RPMI8226 (cell line): ENCODE measurements around the gene IL18.
"Not testable (repeated sequence)": the region's sequence is repeated elsewhere in the genome, so short reads cannot be mapped to it uniquely, and the experiment has no call there.

Experiments
- DNase-seq: peaks from one replicate; pipeline ENCODE4 v3.0.0-alpha.2; 2015

Gene IL18

DNA sequence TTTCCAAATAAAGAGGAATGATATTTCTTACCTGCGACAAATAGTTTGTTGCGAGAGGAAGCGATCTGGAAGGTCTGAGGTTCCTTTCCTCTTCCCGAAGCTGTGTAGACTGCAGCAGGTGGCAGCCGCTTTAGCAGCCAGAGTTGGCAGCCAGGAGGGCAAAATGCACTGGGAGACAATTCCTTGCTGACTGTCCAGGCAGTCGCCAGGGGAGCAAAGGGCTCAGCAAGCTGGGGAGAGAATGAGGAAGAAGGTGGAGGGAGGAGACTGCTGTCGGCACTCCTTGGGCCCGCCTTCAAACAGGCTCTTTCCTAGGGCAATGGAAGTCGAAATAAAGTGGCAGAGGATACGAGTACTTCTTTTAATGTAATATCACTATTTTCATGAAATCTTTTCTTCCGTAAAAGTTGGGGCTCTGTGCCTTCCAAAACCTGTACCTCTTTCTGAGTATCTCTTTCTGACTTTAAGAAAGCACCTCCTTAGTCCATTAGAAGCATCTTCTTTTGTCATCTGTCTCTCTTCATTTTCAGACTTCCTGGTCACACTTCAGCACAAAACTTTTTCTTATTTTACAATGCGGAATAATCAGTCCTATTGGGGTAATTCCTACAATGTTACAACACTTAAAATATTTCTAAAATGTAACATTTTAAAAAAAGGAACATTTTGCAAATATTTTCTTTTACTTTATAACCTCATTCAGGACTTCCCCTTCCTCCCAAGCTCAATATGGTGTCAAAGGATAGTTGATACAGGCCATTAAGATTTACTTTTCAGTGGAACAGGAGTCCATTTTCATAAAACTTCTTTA lies at the start of gene IL18:
IL18 (minus strand) TSS at position 220 of the 811 bp plus-strand sequence. CDS start 9,041 bp downstream, outside the sequence.
- DNase-seq: peak; percentile 23

- DNase-seq: no peak
Measured at GRCh38 chr11:112212710-112213109, 48.8 kb upstream of the IL18 start.

DNA sequence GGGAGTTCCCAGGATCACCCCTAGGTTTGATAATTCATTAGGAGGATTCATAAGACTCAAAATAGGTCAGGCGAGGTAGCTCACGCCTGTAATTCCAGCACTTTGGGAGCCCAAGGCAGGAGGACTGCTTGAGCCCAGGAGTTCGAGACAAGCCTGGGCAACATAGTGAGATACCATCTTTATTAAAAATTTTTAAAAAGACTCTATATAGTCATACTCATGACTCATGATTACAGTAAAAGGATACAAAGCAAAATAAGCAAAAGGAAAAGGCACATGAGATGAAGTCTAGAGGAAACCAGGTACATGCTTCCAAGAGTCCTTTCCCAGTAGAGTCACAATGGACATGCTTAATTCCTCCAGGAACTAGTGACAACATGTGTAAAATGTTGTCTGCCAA lies 48.4 kb upstream of the IL18 start:
- DNase-seq: no peak

DNA sequence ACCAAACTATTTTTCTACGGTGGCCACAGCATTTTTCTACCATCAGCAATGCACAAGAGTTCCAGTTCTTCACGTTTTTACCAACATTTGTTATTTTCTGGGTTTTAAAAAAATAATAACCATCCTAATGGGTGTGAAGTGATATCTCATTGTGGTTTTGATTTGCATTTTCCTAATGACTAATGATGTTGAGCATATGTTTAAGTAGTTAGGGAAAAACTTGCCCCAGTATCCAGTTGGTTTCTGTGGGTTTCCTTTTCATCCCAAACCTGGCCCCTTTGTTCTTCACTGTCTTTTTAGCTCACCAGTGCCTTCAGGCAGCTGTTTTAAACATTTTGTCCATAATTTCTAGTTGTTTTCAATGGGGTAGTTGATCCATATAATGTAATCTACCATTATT lies 47.6 kb upstream of the IL18 start:
- no peak for DNase-seq

- DNase-seq: no peak
Measured at GRCh38 chr11:112210890-112211289, 47.0 kb upstream of the IL18 start.

GRCh38 chr11:112206071-112206470 lies 42.2 kb upstream of the IL18 start:
- no peak for DNase-seq

- DNase-seq: no peak
Measured at GRCh38 chr11:112200252-112200651, 36.4 kb upstream of the IL18 start.

GRCh38 chr11:112199101-112199500 lies 35.2 kb upstream of the IL18 start:
- not testable (repeated sequence) for DNase-seq

- DNase-seq: no peak
Measured at GRCh38 chr11:112196519-112197087, 32.7 kb upstream of the IL18 start.

GRCh38 chr11:112195951-112196351 lies 32.1 kb upstream of the IL18 start:
- no peak for DNase-seq

DNA sequence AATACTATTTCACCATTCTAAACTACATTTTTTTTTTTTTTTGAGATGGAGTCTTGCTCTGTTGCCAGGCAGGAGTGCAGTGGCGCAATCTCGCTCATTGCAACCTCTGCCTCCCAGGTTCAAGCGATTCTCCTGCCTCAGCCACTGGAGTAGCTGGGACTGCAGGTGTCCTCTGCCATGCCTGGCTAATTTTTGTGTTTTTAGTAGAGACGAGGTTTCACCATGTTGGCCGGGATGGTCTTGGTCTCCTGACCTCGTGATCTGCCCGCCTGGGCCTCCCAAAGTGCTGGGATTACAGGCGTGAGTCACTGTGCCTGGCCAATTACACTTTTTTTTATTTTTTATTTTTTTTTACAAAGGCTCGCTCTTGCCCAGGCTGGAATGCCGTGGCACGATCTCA lies 31.2 kb upstream of the IL18 start:
- not testable (repeated sequence) for DNase-seq

- DNase-seq: no peak
Measured at GRCh38 chr11:112186304-112186703, 22.4 kb upstream of the IL18 start.

DNA sequence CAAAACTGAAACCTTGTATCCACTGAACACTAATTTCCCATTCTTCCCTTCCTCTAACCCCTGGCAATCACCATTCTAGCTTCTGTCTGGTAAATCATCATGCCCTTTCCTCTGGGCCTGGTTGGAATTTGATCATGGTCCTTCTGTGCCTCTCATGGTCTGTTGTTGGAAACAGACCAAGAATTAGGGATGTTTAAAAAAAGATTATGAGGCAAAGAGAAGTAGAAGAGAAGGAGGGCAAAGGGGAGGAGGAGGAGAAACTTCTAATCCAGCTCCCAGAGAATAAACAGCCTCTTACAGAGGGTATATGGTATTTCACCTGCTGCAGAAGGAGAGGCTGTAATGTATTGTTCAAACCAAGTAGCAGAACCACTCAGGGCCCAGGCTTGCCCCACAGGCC lies 22.0 kb upstream of the IL18 start:
- DNase-seq: no peak

DNA sequence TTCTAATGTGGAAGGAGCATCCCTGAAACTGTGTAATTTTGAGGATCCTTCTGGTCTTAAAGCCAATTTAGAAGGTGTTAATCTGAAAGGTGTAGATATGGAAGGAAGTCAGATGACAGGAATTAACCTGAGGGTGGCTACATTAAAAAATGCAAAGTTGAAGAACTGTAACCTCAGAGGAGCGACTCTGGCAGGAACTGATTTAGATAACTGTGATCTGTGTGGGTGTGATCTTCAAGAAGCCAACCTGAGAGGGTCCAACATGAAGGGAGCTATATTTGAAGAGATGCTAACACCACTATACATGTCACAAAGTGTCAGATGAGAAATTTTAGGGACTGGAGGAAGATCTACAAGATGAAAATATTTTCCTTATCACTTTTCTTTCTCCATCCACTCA lies 19.0 kb upstream of the IL18 start:
- DNase-seq: no peak

- peak; percentile 89 for DNase-seq
Measured at GRCh38 chr11:112179601-112180000, 15.7 kb upstream of the IL18 start.

DNA sequence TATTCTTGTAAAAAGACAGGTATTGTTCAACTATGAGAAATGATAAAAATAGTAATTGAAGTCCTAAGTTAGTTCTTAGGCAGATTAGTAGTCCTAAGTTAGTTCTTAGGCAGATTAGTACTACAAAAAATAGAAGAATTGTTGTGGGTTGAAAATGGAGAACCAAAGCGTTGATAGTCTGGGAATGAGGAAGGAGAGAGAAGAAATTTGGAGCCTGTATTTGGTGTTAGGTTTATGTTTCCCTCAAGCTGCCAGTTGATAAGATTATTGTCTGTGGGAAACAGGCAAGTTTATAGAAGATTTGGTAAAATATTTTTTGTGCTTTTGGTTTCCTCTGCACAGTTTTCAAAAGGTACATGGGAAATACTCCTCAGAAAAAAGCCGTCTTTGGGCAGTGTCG lies 15.0 kb upstream of the IL18 start:
- DNase-seq: no peak

- DNase-seq: no peak
Measured at GRCh38 chr11:112178428-112178827, 14.5 kb upstream of the IL18 start.

GRCh38 chr11:112177589-112177988 lies 13.7 kb upstream of the IL18 start:
- no peak for DNase-seq

GRCh38 chr11:112176077-112176476 lies 12.2 kb upstream of the IL18 start:
- DNase-seq: no peak

GRCh38 chr11:112175599-112175952 lies 11.7 kb upstream of the IL18 start:
- DNase-seq: no peak

GRCh38 chr11:112174789-112175598 lies 11.1 kb upstream of the IL18 start, which contains the start of gene BCO2:
Gene BCO2 (plus strand): TSS chr11:112175512. CDS start chr11:112175602, 90 bp downstream.
- peak; percentile 83 for DNase-seq

- DNase-seq: no peak
Measured at GRCh38 chr11:112173152-112173551, 9.3 kb upstream of the IL18 start.

GRCh38 chr11:112172362-112172994 lies 8.6 kb upstream of the IL18 start:
- no peak for DNase-seq
